Measurements from ENCODE around the gene CEBPB.

The CEBPB gene

DNA sequence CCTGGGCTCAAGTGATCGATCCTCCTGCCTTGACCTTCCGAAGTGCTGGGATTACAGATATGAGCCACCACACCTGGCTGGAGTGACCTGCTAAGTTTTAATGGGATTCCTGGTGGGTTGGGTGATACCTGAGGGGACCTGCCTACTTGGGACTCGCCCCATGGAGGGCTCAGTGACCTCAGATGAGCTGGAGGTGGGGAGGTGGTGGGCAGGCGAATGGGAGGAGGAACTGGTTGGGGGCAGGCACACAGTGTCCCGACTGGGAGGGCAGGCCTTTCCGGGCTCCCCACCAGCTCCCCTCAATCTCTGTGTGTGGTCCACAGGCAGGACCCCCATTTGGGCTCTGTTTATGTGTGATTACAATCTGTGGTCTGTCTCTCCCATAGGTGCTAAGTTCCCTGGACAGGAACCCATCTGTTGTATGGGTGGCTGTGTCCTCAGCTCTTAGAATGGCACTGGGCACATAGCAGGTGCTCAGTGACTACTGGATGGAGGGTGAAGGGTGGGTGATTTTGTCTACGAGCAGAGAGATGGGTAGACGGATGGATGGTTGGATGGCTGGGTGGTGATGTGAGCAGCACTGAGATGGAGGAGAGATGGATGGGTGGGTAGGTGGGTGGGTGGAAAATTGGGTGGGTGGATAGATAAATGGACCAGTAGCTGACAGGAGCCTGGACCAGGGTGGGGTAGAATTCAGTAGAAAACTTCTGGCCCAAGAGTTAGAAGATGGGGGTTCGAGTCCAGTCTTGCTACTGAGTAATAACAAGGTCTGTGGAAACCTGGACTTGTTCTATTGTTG is 23.8 kb downstream of the CEBPB start:
- DNase-seq, result no peak

DNA sequence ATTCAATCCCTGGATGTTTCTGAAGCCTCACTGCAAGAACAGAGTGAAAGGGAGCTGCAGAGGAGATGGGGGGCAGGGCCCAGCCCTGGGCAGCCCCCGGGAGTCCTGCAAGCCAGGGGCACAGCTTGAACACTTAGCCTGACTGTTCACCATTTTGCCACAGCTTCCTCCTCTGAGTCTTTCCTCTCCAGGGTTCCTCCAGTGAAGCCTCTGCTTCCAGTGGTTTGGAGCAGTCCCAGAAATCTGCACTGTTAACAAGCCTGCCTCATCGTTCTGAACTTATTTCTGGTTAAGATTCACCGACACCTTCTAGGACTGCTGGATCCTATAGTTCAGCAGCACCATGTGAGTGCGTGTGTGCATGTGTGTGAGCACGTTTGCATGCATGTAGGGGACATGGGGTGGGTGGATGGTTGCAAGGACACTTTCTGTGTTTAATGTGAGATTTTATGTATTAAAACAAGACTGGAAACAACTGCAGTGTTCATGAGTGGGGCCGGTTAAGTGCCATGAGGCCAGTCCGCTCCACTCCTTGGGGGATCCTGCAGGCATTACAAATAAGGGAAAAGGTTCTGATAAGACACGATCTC is 24.6 kb downstream of the CEBPB start:
- DNase-seq, result no peak

GRCh38 chr20:50215926-50216325 is 25.3 kb downstream of the CEBPB start:
- DNase-seq, result no peak

DNA sequence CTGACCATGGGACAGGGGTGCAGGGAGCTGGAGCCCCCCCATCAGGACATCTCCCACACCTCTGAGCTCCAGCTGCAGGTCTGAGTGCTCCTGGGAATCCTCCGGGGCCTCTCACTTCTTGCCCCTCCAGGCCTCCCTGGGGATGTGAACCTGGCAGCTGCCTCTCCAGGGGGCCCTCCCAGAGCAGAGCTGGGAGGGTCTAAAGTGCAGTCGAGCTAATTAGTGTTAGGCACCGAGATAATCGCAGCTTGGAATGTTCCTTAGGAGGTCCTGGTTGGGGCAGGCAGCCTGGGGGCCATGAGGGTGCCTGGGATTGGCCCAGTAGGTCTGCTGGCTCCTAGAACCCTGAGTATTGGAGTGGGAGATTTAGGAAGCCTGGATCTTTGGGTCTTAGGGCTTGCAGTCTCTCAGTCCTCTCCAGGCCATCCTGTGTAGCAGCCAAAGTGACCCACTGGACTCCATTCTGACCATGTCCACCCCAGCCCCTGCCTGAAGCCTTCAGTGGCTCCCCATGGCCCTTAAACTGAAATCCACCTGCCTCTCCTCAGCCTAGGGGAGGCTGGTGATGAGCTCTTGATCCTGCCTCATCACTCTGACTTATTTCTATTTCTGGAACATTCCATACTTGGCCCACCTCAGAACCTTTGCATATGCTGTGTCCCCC is 26.0 kb downstream of the CEBPB start:
- no peak for DNase-seq

DNA sequence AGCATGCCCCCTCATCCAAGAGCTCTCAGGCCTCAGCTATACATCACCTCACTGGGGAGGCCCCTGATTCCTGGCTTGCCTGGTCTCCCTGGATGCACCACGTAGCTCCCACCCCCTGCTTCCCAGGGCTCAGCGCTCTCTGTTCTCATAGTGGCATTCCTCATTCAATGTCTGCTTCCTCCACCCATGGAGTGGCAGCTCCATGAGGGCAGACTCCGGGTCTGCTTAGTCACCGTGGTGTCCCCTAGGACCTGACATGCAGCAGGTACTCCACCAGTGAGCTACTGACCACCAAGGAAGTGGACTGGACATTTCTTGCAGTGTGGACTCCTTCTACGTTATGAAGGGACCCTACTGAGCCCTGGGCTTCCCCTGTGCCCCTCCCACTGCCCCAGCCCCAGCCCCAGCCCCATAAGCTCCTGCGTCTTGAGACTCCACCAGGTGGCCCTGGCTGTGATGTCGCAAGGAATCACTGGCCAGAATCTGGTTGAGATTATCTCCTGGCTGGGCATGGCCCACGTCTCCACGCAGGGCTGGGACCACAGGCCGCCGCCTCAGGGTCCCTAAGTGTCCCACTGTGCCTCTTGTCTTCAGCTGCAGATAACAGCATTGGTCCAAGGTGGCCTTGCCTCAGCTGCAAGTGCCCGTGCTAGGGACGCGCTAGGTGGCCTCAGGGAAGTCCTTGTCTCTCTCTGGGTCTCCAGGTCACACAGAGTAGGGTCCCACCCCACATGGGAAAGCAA is 26.7 kb downstream of the CEBPB start:
- no peak for DNase-seq

DNA sequence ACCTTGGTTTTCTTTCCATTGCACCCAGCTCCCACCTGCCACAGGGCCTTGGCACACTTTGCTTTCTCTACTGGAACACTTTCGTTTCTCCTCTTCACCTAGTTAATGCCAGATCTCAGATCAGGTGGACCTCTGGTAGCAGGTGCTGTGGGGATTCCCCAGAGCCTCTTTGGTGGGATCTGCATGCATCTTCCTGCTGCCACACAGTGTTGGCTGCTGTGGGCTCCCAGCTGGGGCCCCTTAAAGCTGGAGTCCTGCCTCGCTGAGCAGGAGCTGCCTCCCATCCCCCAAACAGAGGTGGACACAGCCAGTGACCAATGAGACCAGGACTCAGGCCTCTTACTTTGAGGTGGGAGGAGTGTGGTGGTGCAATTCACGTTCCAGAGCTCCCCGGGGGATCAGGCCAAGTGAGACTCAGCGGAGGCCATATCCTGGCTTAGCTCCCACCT is 28.4 kb downstream of the CEBPB start:
- no peak for DNase-seq

DNA sequence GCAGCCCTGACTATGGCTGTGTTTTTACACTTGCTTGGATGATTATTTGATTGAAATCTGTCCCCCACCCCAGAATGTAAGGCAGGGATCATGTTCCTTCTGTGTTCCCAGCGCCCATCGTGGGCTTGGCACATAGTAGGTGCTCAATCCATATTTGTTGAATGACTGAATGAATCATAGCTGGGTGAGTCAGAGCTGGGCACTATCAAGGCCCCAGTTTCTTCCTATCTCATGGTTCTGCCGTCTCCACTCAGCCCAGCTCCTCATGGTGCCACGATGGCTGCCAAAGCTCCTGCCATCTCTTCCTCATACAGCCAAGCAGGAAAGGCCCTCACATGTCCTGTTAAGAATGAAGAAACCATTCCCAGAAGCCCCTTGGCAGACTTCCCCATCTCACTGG is 29.0 kb downstream of the CEBPB start:
- no peak for DNase-seq

GRCh38 chr20:50220093-50220893 is 29.7 kb downstream of the CEBPB start:
- no peak for DNase-seq

GRCh38 chr20:50220894-50221365 is 30.3 kb downstream of the CEBPB start:
- DNase-seq, result no peak

- DNase-seq, result no peak
Measured at GRCh38 chr20:50221501-50222308, 31.1 kb downstream of the CEBPB start.

DNA sequence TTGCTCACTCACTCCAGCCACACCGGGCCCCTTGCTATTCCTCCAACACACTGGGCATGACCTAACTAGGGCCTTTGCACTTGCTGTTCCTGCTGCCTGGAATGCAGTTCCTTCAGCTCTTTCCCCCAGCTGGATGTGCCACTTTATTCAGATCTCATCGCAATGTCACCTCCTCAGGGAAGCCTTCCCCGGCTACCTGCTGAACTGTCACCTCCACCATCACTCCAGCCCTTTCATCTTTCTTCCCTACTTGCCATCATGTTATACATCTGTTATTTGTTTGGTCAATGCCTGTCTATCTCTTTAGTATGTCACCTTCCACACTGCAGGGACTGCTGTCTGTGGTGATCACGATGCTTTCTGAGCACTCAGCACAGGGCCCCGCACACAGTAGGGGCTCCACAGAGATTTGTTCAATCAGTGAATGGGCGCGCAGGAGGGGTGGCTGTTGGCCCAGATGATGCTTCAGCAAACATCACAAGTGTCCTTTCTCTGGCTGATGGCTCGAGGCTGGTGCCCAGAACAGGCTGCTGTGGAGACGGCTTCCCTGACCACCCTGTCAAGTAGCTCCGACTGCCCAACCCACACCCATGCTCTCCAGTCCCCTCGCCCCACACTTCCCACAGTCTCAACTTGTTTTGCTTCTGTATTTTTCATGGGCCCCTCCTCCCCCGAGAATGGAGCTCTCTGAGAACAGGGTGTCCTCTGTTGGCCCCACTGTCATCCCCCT is 31.8 kb downstream of the CEBPB start:
- no peak for DNase-seq

DNA sequence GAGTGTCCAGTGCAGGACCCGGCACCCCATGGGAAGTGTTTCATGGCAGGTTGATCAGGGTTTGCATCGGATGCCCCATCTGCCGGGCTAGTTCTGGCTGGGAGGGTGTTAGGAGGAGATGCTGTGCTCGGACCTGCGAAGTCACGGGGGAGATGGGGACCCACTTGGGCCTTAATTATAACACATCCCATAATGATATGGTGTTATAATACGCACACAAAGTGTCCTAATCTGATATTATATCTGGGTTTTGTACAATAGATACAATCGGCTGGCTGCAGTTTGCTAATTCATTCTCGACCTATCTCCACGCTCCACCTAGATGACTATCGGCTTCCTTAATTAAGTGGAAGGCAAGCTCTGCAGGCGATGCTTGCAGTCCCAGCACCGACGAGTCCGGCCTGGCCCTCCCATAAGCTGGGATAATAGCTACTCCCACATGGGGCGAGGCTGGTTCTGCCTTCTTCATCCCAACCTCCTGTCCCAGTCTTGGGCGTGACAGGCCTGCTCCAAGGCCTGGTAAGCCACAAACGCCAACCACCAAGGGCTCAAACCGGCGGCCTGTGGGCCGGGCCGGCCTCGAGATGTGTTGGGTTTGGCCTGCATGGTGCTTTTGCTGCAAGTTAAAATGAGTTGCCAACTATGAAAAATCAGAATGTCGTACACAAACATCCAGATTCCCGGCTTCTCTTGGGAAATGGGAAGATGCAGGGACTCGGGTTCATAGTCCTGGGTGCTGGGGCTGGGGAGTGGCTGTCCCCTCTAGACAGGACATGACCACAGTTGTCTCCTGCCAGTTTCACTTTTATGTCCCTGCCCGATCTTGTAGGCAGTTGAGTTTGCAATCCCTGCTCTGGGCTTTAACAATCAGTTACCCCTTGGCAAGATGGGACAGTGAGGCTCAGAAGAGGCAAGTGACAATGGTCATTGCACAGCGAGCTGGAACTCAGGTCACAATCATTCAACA is 32.7 kb downstream of the CEBPB start:
- DNase-seq, result no peak

DNA sequence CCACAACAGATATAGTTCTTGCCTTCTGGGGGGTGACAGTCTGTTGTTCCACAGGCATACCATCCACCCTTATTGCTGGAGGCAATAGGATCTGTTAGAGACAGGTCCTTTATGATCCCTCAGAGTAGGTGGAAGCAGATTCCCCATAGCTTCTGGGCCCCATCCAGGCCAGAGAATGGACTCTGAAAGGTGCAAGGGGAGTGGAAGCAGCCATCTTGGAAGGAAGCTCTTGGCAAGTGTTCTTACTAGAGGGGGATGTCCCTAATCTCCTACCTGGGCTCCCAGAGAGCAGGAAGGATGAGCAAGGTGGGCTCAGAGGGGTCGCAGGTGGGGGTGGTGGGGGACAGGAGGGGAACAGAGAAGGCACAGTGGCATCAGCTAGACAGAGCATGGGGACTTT is 33.4 kb downstream of the CEBPB start:
- DNase-seq, result no peak

GRCh38 chr20:50224531-50225255 is 34.1 kb downstream of the CEBPB start:
- DNase-seq, result no peak

DNA sequence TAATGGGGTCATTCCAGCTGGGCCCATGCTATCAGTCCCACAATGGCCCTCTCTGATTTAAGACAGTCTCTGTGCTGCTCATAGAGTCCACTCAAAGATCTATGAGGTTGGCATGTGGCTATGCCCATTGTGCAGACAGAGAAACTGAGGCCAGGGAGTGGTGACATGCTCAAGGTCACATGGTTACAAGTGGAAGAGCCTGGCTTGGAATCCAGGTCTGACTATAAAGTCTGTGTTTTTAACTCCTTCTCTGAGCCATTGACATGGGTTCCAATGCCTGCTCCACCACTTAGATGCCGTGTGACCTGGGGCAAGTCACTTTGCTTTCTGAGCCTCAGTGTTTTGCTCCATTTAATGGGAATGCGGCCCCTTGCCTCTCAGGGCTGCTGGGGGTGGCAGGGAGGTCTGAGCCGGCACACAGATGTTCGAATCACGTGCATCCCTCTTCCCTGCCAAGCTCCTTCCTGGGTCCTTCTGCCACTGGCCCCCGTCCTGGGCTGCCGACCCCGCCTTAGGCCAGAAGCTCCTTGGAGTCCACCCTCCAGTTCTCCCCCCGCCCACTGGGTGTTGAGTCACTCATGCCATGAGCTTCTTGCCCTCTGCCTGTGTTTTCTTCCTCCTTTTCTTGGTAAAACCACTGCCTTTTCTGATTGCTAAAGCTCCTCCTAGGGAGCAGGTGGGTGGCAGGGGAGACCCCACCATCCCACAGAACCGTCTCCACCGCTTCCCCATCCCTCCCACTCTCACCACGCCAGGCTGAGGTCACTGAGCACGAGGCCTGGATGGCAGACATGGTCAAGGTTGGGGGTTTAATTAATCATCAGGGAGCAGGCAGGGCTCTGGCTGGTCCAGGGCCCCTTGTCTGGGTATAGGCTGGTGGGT is 35.7 kb downstream of the CEBPB start:
- DNase-seq, result no peak

DNA sequence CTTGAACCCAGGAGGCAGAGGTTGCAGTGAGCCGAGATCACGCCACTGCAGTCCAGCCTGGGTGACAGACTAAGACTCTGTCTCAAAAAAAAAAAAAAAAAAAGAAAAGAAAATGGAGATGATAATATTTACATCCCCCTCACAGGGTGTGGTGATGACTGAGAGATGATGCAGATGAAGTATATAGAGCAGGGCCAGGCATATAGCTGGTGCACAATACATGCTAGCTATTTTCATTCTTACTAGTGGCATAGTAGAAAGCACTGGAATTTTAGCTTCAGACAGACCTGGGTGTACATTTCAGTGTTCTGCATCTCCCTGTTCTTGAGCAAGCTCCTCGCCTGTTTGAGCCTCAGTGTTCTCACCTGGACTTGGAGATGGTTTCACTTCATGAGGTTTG is 36.9 kb downstream of the CEBPB start:
- DNase-seq, result no peak

GRCh38 chr20:50229156-50229607 is 38.6 kb downstream of the CEBPB start:
- DNase-seq, result no peak

DNA sequence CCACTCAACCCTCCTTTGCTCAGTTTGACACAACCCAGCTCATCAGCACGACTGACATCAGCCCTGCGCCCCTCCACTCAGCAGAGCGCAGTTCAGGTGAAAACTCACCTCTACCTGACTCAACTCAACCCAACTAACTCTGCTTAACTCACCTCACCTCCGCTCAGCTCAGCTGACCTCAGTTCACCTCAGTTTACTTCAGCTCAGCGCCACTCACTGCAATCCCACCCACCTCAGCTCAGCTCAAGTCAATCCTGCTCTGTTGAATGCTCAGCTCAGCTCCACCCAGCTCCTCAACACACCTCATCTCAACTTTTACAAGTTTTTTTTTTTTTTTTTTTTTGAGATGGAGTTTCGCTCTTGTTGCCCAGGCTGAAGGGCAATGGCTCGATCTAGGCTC is 39.6 kb downstream of the CEBPB start:
- DNase-seq, result no peak

Data from activated CD4-positive, alpha-beta T cell treated with anti-CD3 and anti-CD28 coated beads, Interleukin-2, amount 50 U/mL, for 4 hours (primary cell).